Ascending aorta (tissue), 2 donors: Measurements from ENCODE around the gene SMIM35. TPM values are rescaled to one million over a fixed set of nuclear protein-coding genes. Genes with fewer than 3 reads are reported as not detected.

Experiments used
- DNase-seq, 2 donors: peaks; one replicate each; pipeline ENCODE4 v3.0.0-alpha.2; 2019; ENCODE audit warnings: low spot score in 2 of 2
- H3K27ac ChIP-seq, 2 donors: fragments of 200-600 bp; sonication (generic); one replicate each; pipeline ENCODE4 v1.5.1; 2016 to 2017; ENCODE audit warnings: mild to moderate bottlenecking in 1 of 2
- H3K27me3 ChIP-seq: fragments of 200-600 bp; sonication (generic); one replicate; pipeline ENCODE4 v1.5.1; 2017
- H3K36me3 ChIP-seq, 2 donors: fragments of 200-600 bp; sonication (generic); one replicate each; pipeline ENCODE4 v1.5.1; 2016
- H3K4me1 ChIP-seq, 2 donors: fragments of 200-600 bp; sonication (generic); one replicate each; pipeline ENCODE4 v1.5.1; 2016 to 2017; ENCODE audit warnings: mild to moderate bottlenecking in 1 of 2
- H3K4me3 ChIP-seq, 2 donors: fragments of 200-600 bp; sonication (generic); one replicate each; pipeline ENCODE4 v1.5.1; 2016 to 2017; ENCODE audit warnings: mild to moderate bottlenecking in 1 of 2
- H3K9me3 ChIP-seq, 2 donors: fragments of 200-600 bp; sonication (generic); one replicate each; pipeline ENCODE4 v1.5.1; 2016
- intact Hi-C: fragments of 100-400 bp; cut with DNase I; formaldehyde crosslinking; loops from one replicate; pipeline ENCODE4 v1.15.1; 2023
- total RNA-seq: library from RNA; depleted of rRNA; stranded (reverse); fragments of >200 nt; gene quantifications from one replicate; pipeline ENCODE4 v1.1.0, GENCODE V29; 2016
- TF ChIP-seq, protein P1 (sequence below), 3 experiments: fragments of 200-600 bp in 2 of 3; fragments of 450-650 bp in 1 of 3; sonication (generic) in 2 of 3; IDR thresholded peaks; one replicate each; pipeline ENCODE4 v1.5.1; 2016 to 2019; ENCODE audit warnings: antibody characterized with exemption in 3 of 3, mild to moderate bottlenecking in 1 of 3, moderate library complexity in 1 of 3

SMIM35 gene
- total RNA-seq, 1 donor from 2014 or later, result not detected

DNA sequence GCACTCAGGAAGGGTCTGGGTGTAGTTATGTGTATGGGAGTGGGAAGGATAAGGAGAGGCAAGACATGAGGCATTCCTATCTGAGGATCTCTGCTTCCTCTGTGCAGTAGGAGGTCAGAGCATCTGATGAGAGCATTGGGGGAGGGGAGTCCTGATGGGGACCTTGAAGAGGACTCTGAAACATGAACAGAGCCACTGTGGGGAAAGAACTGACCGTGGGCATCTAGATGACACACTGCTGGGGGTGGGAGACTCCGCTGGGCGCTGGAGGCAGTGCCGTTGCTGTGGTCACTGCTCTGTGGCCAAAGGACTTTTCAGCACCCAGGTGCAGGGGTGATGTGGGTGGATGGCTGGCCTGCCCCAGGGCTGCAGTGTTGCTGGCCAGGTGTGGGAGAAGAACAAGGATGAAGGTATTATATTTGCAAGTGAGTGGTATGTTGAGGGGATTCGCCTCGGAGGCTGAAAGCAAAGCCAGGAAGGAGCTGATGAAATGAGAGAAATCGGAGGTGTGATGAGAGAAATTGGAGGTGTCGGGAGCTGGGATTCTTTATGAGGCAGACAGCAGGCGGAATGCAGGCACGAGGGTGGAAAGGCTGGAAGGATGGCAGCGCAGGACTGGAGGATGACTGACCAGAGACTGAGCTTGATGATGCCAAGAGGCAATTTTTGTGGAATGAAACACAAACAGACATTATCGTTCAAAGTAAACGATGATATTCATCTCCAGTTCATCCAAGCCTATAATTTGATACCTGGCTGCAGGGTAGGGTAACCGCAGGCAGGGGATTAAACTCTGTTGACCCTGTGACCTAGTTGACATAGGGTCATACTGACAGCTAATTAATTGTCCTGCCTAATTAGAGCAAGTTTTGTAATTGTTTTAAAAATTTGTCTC is 29.3 kb downstream of the SMIM35 start:
- Histone ChIP-seq H3K27me3 (no peaks in the 10 kb centered on the region), H3K36me3 (no peaks in the 10 kb centered on the region), H3K4me1 (no peaks in the 10 kb centered on the region), H3K9me3 (no peaks in the 10 kb centered on the region), H3K4me3 (no peak overlapping the region), H3K27ac (no peak overlapping the region)
- peak in 1 of 2 donors; percentile 41 for DNase-seq
- intact Hi-C loops, result no loop called here
- TF ChIP-seq, protein P1, sequence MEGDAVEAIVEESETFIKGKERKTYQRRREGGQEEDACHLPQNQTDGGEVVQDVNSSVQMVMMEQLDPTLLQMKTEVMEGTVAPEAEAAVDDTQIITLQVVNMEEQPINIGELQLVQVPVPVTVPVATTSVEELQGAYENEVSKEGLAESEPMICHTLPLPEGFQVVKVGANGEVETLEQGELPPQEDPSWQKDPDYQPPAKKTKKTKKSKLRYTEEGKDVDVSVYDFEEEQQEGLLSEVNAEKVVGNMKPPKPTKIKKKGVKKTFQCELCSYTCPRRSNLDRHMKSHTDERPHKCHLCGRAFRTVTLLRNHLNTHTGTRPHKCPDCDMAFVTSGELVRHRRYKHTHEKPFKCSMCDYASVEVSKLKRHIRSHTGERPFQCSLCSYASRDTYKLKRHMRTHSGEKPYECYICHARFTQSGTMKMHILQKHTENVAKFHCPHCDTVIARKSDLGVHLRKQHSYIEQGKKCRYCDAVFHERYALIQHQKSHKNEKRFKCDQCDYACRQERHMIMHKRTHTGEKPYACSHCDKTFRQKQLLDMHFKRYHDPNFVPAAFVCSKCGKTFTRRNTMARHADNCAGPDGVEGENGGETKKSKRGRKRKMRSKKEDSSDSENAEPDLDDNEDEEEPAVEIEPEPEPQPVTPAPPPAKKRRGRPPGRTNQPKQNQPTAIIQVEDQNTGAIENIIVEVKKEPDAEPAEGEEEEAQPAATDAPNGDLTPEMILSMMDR (IDR thresholded peaks at IDR 0.05), result no peak

DNA sequence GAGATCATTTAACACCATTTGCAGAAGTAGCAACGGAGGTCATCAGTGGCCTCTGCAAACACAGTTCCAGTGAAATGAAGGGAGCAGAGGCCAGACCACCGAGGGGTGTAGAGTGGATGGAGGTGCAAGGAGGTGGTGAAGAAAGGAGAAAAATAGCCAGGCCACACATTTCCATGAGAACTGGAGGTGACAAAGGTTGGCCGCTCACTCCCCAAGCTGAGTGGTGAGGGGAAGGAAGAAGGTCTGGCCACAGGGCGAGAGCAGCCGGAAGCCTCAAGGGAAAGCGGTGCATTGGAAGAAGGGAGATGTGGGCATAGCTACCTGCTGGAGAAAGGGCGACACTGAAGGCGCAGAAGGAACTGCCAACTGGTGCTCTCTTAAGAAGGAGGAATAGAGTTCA is 30.0 kb downstream of the SMIM35 start:
- H3K4me3 ChIP-seq, result no peak overlapping the region
- H3K27ac ChIP-seq, result no peak overlapping the region
- TF ChIP-seq, protein P1 (IDR thresholded peaks at IDR 0.05), result no peak
- H3K36me3 ChIP-seq, result no peaks in the 10 kb centered on the region
- DNase-seq, result peak in 1 of 2 donors; percentile 30
- no peaks in the 10 kb centered on the region for H3K4me1 ChIP-seq
- no peaks in the 10 kb centered on the region for H3K27me3 ChIP-seq
- intact Hi-C loops, result no loop called here
- H3K9me3 ChIP-seq, result no peaks in the 10 kb centered on the region

DNA sequence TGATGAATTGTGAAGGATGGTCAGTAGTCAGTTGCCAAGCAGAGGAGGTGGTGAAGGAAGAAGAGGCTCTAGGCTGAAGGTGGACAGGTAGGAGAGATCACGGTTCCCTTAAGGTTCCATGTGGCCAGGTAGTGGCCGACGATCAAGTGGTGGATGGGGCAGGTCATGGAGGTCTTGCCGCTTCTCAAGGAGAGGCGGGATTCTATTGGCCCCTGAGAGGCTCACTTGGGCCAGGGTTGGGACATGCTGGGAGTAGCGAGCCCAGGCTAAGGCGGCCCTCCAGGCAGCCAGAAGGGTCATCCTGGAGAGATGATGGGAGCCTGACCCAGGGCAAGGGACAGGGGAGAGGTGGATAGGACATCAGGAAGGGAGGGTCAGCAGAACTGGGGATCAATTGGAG is 30.8 kb downstream of the SMIM35 start:
- no peaks in the 10 kb centered on the region for H3K36me3 ChIP-seq
- TF ChIP-seq, protein P1 (IDR thresholded peaks at IDR 0.05), result no peak
- peak in 1 of 2 donors; percentile 21 for DNase-seq
- no peaks in the 10 kb centered on the region for H3K27me3 ChIP-seq
- no peaks in the 10 kb centered on the region for H3K9me3 ChIP-seq
- H3K4me1 ChIP-seq, result no peaks in the 10 kb centered on the region
- H3K27ac ChIP-seq, result no peak overlapping the region
- no peak overlapping the region for H3K4me3 ChIP-seq
- intact Hi-C loops, result no loop called here

DNA sequence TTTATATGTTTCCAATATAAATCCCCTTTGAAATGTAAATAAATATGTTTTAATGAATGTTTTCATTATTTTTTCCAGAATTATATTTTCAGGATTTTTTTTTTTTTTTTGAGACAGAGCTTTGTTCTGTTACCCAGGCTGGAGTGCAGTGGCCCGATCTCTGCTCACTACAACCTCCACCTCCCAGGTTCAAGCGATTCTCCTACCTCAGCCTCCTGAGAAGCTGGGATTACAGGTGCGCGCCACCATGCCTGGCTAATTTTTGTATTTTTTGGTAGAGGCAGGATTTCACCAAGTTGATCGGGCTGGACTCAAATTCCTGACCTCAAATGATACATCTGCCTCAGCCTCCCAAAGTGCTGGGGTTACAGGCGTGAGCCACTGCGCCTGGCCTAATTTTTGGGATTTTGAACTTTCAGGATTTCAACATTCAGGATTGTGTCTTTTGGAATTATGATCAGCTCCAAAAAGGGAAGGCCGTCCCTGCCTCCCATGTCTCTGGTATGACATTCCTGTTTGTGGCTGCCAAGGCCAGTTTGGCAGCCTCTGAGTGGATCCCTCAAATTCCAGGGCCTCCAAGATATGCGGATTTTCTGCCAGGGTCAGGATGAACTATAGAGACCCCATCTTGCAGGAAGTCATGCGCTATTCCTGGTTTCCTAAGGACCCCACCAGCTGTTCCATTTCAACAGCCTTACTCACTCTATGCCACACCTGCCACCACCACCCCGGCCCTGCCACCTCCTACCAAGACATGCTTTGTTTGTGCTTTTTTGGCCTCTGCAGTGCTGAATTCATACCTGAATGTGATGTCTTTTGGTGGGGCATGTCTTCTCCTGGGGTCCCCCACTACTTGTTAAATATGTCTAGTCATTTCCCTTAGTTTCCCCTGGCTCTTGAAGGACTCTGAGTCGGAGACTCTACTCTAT is 31.8 kb downstream of the SMIM35 start:
- H3K27me3 ChIP-seq, result no peaks in the 10 kb centered on the region
- H3K4me3 ChIP-seq, result no peak overlapping the region
- H3K9me3 ChIP-seq, result no peaks in the 10 kb centered on the region
- no peaks in the 10 kb centered on the region for H3K36me3 ChIP-seq
- H3K27ac ChIP-seq, result no peak overlapping the region
- H3K4me1 ChIP-seq, result no peaks in the 10 kb centered on the region
- intact Hi-C loops, result no loop called here
- TF ChIP-seq, protein P1 (IDR thresholded peaks at IDR 0.05), result no peak
- DNase-seq, result peak in 1 of 2 donors; percentile 50

DNA sequence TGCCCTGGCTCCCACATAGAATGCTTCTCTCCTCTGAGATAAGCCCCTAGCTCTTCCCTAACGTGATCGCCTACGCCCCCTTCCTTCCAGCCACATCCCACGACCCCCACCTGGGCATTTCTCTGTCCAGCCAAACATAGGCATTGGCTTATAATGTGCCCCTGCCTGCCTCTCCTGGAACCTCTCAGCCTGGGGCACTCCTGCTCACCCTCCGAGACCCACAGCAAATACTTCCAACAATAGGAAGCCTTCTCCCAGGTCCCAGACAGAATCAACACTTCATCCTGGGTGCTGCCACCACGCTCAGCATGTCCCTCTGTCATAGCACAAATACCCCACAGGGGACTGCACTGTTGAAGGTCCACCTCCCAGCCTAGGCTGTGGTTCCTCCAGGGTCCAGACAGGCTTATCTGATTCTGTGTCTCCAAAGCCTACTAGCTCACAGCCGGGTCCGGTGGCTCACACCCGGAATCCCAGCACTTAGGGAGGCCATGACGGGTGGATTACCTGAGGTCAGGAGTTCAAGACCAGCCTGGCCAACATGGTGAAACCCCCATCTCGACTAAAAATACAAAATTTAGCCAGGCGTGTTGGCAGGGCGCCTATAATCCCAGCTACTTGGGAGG is 34.1 kb downstream of the SMIM35 start:
- DNase-seq, result peak in 1 of 2 donors; percentile 56
- H3K4me3 ChIP-seq, result no peak overlapping the region
- no peaks in the 10 kb centered on the region for H3K36me3 ChIP-seq
- no peak overlapping the region for H3K27ac ChIP-seq
- no peaks in the 10 kb centered on the region for H3K4me1 ChIP-seq
- no peaks in the 10 kb centered on the region for H3K27me3 ChIP-seq
- intact Hi-C loops, result loop anchor here (2.0 kb wide), 1 partner anchor 208 kb away; no protein-coding TSS in a partner anchor
- no peaks in the 10 kb centered on the region for H3K9me3 ChIP-seq
- TF ChIP-seq, protein P1 (IDR thresholded peaks at IDR 0.05), result no peak
